GM12874 (cell line): ENCODE data around the gene IRF3.

Experiments
- CTCF ChIP-seq: IDR thresholded peaks from 2 replicates; pipeline ENCODE4 v1.5.1; 2011; ENCODE audit warnings: low read depth, mild to moderate bottlenecking, control low read depth, low read length, moderate library complexity; ENCODE audit not compliant: insufficient read depth

Gene IRF3

GRCh38 chr19:49701271-49701786 is 35.7 kb upstream of the IRF3 start:
- no peak for TF ChIP-seq CTCF

GRCh38 chr19:49700563-49700962 is 34.9 kb upstream of the IRF3 start:
- TF ChIP-seq CTCF, result no peak

- no peak for TF ChIP-seq CTCF
These were observed 33.7 kb upstream of the IRF3 start for GRCh38 chr19:49699364-49699763.

GRCh38 chr19:49696865-49697264 is 31.2 kb upstream of the IRF3 start:
- no peak for TF ChIP-seq CTCF

GRCh38 chr19:49696115-49696514 is 30.5 kb upstream of the IRF3 start:
- no peak for TF ChIP-seq CTCF

- no peak for TF ChIP-seq CTCF
These were observed 26.5 kb upstream of the IRF3 start for GRCh38 chr19:49692147-49692506.

GRCh38 chr19:49691243-49692146 is 25.8 kb upstream of the IRF3 start:
- no peak for TF ChIP-seq CTCF
